A673 (cell line): Measurements from ENCODE around the gene GSTO2.

Experiments used
- CTCF ChIP-seq: fragments of 300-800, 200-600 bp; sonication (generic); conservative IDR thresholded peaks from 2 replicates; pipeline ENCODE4 v1.5.1; 2017; ENCODE audit warnings: low read depth, mild to moderate bottlenecking, antibody characterized with exemption, low read length, moderate library complexity, mixed read lengths
- EZH2 ChIP-seq: fragments of 200-600 bp; sonication (generic); IDR thresholded peaks from 2 replicates; pipeline ENCODE4 v1.6.1; 2017; ENCODE audit warnings: borderline replicate concordance, low read depth, mild to moderate bottlenecking, mixed read lengths, antibody characterized with exemption, low read length; ENCODE audit not compliant: poor library complexity, severe bottlenecking

GRCh38 chr10:104300736-104301292, 31.8 kb downstream of the GSTO2 start:
- TF ChIP-seq CTCF (no peak), EZH2 (no peak)
